ENCODE data around the gene DCAF11.

DCAF11 gene

GRCh38 chr14:24123424-24124417 is 9.1 kb downstream of the DCAF11 start:
- no peak for DNase-seq

GRCh38 chr14:24126939-24127338 is 12.4 kb downstream of the DCAF11 start:
- DNase-seq, result no peak

GRCh38 chr14:24127673-24128072 is 13.1 kb downstream of the DCAF11 start:
- no peak for DNase-seq

- no peak for DNase-seq
Measured at GRCh38 chr14:24129410-24129998, 14.9 kb downstream of the DCAF11 start.

GRCh38 chr14:24130380-24130716 is 15.8 kb downstream of the DCAF11 start, which contains the start of gene FITM1:
FITM1 (plus strand) TSS chr14:24130659; CDS start chr14:24131564, 905 bp downstream.
- DNase-seq, result no peak

- DNase-seq, result no peak
Measured at GRCh38 chr14:24130717-24131548, 16.4 kb downstream of the DCAF11 start.

- no peak for DNase-seq
Measured at GRCh38 chr14:24131549-24131966, 17.0 kb downstream of the DCAF11 start.

GRCh38 chr14:24132061-24132685 is 17.6 kb downstream of the DCAF11 start:
- no peak for DNase-seq

- DNase-seq, result no peak
Measured at GRCh38 chr14:24132976-24133375, 18.4 kb downstream of the DCAF11 start.

GRCh38 chr14:24133735-24134134 is 19.2 kb downstream of the DCAF11 start:
- DNase-seq, result no peak

- no peak for DNase-seq
Measured at GRCh38 chr14:24135584-24135833, 20.9 kb downstream of the DCAF11 start.

- peak; percentile 84 for DNase-seq
Measured at GRCh38 chr14:24135834-24136683, 21.5 kb downstream of the DCAF11 start, which contains the start of gene PSME1. PSME1 (plus strand) TSS chr14:24136194; CDS start chr14:24136263, 69 bp downstream.

GRCh38 chr14:24136684-24137528 is 22.3 kb downstream of the DCAF11 start:
- no peak for DNase-seq

GRCh38 chr14:24137529-24138395 is 23.2 kb downstream of the DCAF11 start:
- DNase-seq, result no peak

GRCh38 chr14:24138396-24139271 is 24.1 kb downstream of the DCAF11 start:
- no peak for DNase-seq

GRCh38 chr14:24139272-24139934 is 24.8 kb downstream of the DCAF11 start:
- DNase-seq, result no peak

- peak; percentile 99 for DNase-seq
Measured at GRCh38 chr14:24141097-24141880, 26.7 kb downstream of the DCAF11 start, which contains the start of gene EMC9. EMC9 (minus strand) TSS chr14:24141591; CDS start chr14:24141304, 287 bp downstream.
